ENCODE data around the gene TMF1.

Gene TMF1

DNA sequence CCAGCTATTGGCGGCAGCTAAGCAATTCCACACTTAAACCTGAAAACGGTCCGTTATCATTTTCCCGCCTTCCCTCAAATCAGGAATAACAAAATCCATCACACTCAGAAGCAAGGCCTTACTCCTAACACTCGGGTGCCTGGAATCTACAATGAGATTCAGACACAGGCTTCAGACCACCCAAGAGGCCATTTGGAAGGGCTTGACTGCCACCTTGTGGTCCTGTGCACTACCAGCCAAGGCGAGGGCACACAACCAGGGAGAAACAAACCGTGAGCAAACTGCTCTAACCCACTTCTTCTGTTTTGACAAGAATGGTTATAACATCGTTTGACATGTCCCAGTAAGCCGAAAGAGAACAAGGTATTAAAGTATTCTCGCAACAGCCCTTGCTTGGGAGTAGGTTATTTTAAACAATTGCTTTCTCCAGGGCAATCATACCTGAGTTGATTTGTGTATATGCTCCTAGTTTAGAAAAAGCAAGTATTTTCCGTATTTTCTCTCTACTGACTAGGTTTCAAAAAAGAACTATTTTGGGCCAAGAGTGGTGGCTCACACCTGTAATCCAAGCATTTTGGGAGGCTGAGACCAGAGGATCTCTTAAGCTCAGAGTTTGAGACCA is 79.7 kb downstream of the TMF1 start:
- peak; percentile 55 for DNase-seq (ENCODE audit: low spot score)

All from kidney tubule cell (primary cell).